GM21619 (cell line): ENCODE data around the gene DDX20.
"Not testable (repeated sequence)": the region's sequence is repeated elsewhere in the genome, so short reads cannot be mapped to it uniquely, and the experiment has no call there.

Experiments used
- ATAC-seq: cut with Tn5 transposase; IDR thresholded peaks from one replicate; pipeline ENCODE4 v1.9.1; 2021; ENCODE audit not compliant: unreplicated experiment

Gene DDX20

DNA sequence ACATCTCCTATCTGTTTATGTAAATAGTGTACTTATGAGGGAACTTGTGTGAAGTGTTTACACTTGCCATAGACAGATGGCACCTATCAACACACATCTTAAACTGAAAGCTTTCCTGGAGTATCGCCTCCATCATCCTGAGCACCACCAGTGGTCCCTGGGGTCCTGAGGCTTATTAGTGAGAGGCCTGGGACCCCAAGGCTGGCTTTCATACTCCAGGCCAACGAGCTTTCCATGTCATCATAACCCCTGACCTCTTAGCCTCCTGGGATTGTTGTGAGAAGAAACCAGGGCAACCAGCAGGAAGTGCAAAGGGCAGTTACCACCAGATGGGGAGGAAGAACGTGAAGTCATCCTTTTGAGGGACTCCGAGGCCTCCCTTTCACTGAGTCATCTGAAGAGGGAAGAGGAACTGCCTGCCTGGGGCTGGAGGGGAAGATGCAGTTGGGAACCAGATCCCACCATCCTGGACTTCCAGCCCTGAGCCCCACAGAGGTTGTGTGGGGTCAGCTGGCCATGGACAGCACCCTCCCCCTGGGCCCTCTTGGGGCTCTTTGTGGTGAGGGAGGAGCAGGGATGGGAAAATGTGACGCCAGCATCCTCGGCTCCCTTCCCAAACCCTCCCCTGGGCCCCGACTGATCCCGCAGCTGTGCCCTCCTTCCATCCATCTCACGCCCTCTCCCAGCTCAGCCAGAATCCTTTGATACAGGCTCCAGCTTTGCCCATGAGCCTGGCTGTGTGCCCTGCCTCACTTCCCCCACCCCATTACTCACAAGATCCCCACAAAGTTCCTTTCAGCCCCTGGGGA is 22.3 kb upstream of the DDX20 start:
- no peak for ATAC-seq

DNA sequence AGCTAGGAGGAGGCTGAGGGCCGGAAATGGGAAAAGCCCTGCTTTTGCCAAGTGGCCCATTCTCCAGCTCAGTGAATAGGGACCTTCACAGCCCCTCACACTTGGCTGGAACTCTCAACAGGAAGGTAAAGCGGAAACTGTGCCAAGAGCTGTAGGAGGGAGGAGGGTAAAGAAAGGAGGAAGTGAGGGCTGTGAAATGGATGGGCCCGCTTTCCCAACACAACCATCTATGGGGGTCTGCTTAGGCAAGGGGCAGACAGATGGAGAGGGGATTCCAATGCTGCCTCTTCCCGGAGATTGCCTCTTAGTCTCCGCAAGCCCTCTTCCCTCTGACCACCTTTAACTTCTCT is 21.7 kb upstream of the DDX20 start:
- no peak for ATAC-seq

GRCh38 chr1:111734426-111734825 is 21.3 kb upstream of the DDX20 start:
- no peak for ATAC-seq

DNA sequence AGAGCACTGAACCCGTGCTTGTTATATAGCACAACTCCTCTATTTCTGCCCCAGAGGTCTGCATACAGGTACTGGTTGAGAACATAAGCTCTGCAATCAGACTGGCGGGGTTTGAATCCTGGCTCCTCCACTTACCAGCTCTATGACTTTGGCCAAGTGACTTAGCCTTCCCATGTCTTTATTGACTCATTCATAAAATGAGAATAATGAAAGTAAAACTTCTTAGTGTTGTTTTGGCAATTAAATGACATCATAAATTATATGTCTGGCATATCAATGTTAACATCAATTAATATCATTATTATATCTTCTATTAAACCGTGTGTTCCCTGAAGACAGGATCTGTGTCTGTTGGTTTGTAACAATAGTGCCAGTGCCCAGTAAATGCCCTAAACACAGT is 20.8 kb upstream of the DDX20 start:
- ATAC-seq = no peak

- no peak for ATAC-seq
These were observed 20.4 kb upstream of the DDX20 start for GRCh38 chr1:111735321-111735720.

DNA sequence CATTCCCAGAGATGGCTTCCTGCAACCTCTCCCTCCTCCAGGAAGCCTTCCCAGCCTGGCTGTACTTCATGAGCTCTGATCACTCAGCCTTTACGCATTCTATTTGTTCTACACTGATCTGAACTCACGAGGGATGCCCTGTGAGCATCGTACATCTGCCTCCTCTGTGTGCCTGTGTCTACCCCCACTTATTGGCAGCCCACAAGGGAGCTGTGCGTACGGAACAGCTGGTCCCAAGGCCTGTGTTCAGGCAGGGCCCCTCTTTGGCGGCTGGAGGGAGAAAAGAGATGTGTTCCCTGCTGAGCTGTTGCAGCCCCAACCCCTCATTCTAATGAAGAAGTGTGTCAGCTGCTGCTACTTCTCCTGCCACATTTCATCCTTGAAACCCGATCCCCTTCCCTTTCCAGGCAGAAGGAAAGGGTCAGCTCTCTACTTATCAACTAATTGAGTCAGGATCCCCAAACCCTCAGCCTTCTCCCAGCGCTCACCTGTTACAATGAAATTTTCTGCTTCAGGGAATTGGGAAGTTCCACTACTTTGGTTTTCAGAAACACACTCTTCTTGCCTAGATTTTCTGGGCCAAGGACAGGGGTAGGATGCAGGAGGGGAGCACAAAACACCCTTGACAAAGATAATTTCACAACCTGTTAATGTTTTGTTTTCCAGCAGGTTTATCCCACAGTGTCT is 19.7 kb upstream of the DDX20 start:
- no peak for ATAC-seq

- no peak for ATAC-seq
These were observed 19.0 kb upstream of the DDX20 start for GRCh38 chr1:111736548-111737215.

DNA sequence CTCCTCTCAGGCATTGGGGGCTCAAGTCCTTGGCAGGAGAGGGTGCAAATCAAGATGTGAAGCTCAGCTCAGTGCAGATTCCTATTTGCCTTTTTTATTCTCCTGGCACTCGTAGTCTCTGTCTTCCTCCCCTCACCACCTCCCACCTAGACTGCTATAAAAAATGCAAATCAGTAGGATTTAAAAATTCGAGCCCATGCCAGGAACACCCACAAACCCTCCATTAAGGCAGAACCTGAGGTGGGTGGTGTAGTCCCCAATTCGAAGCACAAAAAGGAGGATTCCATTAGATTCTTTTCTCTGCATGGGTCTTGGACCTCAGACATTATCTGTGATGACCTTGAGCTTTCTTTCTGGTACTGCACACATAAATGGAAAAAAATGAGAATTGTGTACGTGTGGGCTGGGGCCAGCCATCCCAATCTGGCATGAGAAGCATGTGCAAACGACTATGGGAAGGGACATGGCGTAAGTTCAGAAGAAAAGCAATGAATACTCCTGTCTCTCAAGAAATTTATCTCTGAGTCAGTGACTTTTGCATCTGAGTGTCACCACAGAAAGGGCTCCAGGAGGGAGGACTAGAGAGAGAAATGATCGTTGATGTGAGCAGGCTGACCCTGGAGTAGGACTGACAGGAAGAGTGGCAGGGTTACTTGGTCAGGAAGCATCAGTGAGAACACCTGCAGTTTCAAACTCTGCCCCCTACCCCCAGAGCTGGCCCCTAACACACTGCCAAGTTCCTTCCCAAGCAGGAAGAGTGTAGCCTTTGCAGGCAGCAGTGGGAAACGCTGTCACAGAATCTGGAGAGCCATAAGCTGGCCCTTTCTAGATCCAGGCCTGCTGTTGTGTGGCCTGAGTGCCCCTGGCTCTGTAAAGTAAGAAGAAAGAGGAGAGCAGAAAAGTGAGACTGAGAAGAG is 18.2 kb upstream of the DDX20 start:
- ATAC-seq = no peak

DNA sequence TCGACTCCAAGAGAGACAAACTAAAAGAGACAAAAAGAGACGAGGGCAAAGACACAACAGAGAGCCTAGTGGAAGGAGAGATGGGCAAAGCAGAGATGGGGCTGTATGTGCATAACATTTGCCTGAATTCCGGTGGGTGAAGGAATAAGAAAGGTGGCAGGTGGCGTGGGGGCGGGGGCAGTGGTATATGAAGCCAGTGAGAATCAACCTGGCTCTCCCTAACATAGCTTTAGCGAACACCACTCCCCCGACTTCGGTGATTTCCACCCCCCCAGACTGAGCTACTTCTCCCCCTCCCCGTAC is 17.6 kb upstream of the DDX20 start:
- no peak for ATAC-seq

- ATAC-seq = peak; percentile 41
These were observed 17.1 kb upstream of the DDX20 start for GRCh38 chr1:111738436-111739193.

DNA sequence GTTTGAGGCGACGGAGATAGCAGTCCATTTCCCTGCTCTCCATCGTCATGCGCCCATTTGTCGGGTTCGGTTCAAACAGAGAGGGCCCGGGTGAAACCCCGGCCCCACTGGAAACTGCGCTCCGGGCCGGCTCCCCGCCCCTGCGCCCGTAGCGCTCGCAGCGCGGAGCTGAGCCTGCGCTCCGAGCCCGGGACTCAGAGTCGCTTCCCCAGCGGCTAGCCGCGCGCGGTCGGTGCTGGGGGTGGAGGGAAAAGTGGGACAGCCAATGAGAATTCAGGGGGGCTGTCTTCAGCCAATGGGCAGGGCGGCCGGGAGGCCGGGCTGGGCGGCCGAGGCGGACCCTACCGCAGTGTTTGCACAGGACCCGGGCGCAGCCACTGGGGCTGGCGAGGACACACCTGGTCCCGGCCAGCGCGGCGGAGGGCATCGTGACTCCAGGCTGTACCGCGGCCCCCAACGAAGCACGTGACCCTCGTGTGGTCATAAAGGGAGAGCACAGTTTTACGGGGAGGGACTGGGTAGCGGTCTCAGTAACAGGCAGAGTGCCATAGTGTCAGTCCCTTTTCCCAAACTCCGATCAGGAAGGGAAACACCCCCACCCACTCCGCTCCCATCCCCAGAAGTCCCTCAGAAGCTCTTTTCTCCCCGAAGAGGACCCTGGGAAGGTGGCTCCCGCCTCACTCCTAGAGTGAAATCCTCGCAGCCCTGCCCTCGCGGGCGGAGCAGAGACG is 16.3 kb upstream of the DDX20 start, which contains the start of gene INKA2:
TSS of gene INKA2 (minus strand) at position 202 of the 731 bp plus-strand sequence. CDS start at position 49, 153 bp downstream.
- peak; percentile 86 for ATAC-seq

GRCh38 chr1:111739925-111740765 is 15.6 kb upstream of the DDX20 start:
- no peak for ATAC-seq

DNA sequence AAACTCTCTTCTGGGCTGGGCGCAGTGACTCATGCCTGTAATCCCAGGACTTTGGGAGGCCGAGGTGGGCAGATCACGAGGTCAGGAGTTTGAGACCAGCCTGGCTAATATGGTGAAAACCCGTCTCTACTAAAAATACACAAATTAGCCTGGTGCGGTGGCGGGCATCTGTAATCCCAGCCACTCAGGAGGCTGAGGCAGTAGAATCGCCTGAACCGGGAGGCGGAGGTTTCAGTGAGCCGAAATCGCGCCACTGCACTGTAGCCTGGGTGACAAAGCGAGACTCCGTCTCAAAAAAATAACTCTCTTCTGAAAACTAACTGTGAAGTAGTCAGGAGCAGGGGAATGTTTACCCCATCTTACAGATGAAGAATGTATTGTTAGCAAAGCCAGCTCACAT is 13.4 kb upstream of the DDX20 start:
- not testable (repeated sequence) for ATAC-seq

- ATAC-seq = no peak
These were observed 12.7 kb upstream of the DDX20 start for GRCh38 chr1:111742938-111743549.

- no peak for ATAC-seq
These were observed 12.0 kb upstream of the DDX20 start for GRCh38 chr1:111743679-111744101.

DNA sequence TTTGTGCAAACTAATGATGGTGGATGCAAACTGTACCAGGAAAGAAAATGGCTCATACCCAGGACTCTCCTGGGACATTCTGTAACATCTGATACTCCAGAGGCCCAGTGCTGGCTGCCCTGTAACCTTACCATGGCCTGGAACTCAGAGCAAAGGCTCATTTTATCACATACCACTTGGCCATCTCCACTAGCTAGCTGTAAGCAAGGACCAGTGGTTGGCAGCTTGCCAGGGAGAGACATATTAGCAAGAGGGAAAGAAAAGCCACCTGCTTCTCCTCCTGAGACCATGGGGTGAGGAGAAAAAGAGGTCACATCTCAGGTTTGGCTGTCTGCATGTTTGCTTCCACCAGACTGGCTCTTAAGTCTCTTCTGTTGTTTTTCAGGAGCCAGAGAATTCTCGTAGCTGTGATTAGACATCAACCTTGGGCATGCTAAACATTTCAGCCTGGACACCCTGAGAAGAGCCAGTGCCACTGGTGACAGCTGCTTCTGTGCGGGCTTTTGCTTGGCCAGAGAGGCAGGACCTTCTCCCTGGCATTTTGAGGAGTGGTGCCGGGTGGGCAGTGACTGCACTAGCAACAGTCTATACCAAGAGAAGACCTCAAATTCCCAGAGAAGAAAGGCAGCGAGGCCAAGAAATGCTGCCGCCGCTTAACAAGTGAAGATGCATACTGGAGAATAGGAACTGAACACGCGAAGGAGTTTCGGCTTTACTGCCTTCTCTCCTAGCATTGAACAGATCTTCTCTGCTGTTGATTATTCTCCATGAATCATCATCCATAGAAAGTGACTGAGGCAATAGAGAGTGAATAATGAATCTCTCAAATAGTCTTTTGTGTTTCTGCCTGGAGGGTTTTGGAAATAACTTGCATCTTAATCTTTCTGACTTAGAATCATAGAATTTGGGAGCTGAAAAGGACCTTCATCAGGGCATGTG is 9.8 kb upstream of the DDX20 start:
- no peak for ATAC-seq

DNA sequence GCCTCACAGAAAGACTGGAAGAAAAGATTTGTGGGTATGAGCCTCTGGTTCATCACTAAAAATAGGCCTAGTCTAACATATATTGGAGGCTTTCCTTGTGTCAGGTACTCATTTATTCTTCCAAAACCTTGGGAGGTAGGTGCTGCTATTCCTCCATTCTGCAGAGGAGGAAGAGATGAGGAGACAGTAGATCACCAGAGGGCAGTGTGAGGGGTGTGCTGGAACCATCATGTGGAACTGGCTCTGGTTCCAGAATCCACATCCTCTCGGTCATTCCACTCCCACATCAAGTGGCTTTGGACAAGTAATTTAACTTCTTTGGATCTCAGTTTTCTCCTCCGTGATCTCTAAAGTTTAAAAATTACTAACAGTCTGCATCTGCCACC is 9.1 kb upstream of the DDX20 start:
- ATAC-seq = no peak
